Measurements from ENCODE around the gene PHKA1. TPM values are rescaled to one million over a fixed set of nuclear protein-coding genes. Genes with fewer than 3 reads are reported as not detected.

The PHKA1 gene
- total and polyA plus RNA-seq, 4 donors = 1.1 to 4.0 (median 3.2) TPM

DNA sequence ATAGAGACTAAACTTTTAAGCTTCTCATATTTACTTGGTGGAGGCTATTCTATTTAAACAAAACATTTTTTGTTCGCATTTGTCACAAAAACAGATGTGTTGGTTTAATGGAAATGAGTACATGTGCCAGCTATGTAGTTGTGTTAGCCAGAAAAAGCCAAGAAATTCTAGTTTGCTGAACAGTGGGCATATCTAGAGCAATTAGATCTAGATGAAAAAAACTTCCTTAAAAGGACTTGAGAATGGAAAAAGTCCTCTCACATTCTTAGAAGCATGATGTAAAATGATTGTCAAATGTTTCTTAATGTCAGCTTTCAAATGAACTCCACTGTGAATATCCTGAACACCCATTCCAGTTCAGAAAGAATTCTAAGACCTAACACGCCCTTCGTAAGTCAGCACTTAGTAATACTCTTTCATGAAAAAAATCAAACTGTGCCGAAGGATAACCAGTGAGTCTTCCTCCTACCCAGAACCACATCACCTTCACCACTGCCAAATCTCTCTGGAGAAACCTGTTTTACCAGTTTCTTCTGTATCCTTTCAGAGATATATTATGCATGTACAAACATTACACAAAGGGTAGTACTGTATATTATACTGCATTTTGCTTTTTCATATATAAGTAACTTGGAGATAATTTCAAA lies 28.2 kb downstream of the PHKA1 start:
- ATAC-seq (ENCODE audit: insufficient read depth, low FRiP score) (no peak), DNase-seq (peak in 1 of 3 donors; percentile 7)
- Histone ChIP-seq H3K36me3 (ENCODE audit: control insufficient read depth in 4 of 4, insufficient read depth in 4 of 4, low read length in 4 of 4) (no peaks in the 10 kb centered on the region), H3K27me3 (ENCODE audit: control insufficient read depth in 3 of 3, insufficient read depth in 3 of 3, low read length in 2 of 3) (no peaks in the 10 kb centered on the region), H3K9me3 (ENCODE audit: control insufficient read depth in 4 of 4, insufficient read depth in 3 of 4, low read length in 3 of 4) (peaks cover 0 to 1% (median 0%) of the 10 kb centered on the region in 4 donors), H3K4me3 (no peak overlapping the region), H3K4me1 (ENCODE audit: control insufficient read depth in 5 of 5, insufficient read depth in 5 of 5, low read length in 5 of 5) (no peaks in the 10 kb centered on the region), H3K9ac (ENCODE audit: insufficient read depth in 1 of 2, low read length in 2 of 2) (no peak overlapping the region), H3K27ac (ENCODE audit: low read depth in 1 of 2, low read length in 1 of 2) (no peak overlapping the region)
- WGBS, 2 donors = 68 to 75% methylated on average over 4 of the region's 4 CpGs
- TF ChIP-seq, protein P1, sequence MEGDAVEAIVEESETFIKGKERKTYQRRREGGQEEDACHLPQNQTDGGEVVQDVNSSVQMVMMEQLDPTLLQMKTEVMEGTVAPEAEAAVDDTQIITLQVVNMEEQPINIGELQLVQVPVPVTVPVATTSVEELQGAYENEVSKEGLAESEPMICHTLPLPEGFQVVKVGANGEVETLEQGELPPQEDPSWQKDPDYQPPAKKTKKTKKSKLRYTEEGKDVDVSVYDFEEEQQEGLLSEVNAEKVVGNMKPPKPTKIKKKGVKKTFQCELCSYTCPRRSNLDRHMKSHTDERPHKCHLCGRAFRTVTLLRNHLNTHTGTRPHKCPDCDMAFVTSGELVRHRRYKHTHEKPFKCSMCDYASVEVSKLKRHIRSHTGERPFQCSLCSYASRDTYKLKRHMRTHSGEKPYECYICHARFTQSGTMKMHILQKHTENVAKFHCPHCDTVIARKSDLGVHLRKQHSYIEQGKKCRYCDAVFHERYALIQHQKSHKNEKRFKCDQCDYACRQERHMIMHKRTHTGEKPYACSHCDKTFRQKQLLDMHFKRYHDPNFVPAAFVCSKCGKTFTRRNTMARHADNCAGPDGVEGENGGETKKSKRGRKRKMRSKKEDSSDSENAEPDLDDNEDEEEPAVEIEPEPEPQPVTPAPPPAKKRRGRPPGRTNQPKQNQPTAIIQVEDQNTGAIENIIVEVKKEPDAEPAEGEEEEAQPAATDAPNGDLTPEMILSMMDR (IDR thresholded peaks at IDR 0.05; ENCODE audit: control extremely low read depth, extremely low read depth) = no peak

DNA sequence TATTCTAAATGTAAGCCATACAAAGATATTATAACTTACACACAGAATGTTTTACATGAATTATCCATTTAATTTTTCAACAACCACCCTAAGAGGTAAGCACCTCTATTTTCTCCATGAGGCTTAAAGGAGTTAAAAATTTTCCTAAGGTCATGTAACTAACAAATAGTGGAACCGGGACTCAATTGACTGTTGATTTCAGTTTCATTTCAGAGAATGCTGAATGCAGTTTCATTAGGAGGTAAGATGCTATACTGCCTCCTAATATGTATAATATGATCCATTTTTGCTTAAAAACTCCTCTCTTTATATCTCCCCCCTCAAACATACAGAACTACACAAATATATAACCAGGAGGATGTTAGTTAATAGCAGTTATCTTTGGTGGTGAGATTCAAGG lies 29.1 kb downstream of the PHKA1 start:
- no peak for ATAC-seq (ENCODE audit: insufficient read depth, low FRiP score)
- Histone ChIP-seq H3K27me3 (ENCODE audit: control insufficient read depth in 3 of 3, insufficient read depth in 3 of 3, low read length in 2 of 3) (no peaks in the 10 kb centered on the region), H3K27ac (ENCODE audit: low read depth in 1 of 2, low read length in 1 of 2) (no peak overlapping the region), H3K4me3 (no peak overlapping the region), H3K9ac (ENCODE audit: insufficient read depth in 1 of 2, low read length in 2 of 2) (no peak overlapping the region), H3K4me1 (ENCODE audit: control insufficient read depth in 5 of 5, insufficient read depth in 5 of 5, low read length in 5 of 5) (no peaks in the 10 kb centered on the region), H3K36me3 (ENCODE audit: control insufficient read depth in 4 of 4, insufficient read depth in 4 of 4, low read length in 4 of 4) (no peaks in the 10 kb centered on the region), H3K9me3 (ENCODE audit: control insufficient read depth in 4 of 4, insufficient read depth in 3 of 4, low read length in 3 of 4) (peaks cover 0 to 1% (median 0%) of the 10 kb centered on the region in 4 donors)
- WGBS, 2 donors = 54 to 78% methylated on average over 1 of the region's 1 CpG
- DNase-seq = no peak
- TF ChIP-seq, protein P1 (IDR thresholded peaks at IDR 0.05; ENCODE audit: control extremely low read depth, extremely low read depth) = no peak

DNA sequence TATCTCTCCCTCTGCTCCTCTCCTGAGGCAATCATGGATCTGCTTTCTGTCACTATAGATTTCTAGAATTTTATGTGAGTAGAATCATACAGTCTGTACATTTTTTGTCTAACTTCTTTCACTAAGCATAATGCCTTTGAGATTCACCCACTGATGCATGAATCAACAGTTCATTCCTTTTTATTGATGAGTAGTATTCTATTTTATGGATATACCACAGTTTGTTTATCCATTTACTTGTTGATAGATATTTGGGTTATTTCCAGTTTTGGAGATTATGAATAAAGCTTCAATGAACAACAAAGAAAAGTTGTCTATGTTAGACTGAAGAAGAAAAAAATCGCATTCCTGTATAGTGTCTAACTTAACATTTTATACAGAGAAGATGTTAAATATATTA lies 30.5 kb downstream of the PHKA1 start:
- WGBS, 2 donors = 94 to 100% methylated on average over 1 of the region's 1 CpG

More for the DNA sequence above, 30.5 kb downstream of the PHKA1 start:
- H3K36me3 ChIP-seq (ENCODE audit: control insufficient read depth in 4 of 4, insufficient read depth in 4 of 4, low read length in 4 of 4) = no peaks in the 10 kb centered on the region
- H3K27ac ChIP-seq (ENCODE audit: low read depth in 1 of 2, low read length in 1 of 2) = no peak overlapping the region
- DNase-seq (no peak), ATAC-seq (ENCODE audit: insufficient read depth, low FRiP score) (no peak)
- no peak overlapping the region for H3K9ac ChIP-seq (ENCODE audit: insufficient read depth in 1 of 2, low read length in 2 of 2)
- H3K27me3 ChIP-seq (ENCODE audit: control insufficient read depth in 3 of 3, insufficient read depth in 3 of 3, low read length in 2 of 3) = no peaks in the 10 kb centered on the region
- no peaks in the 10 kb centered on the region for H3K4me1 ChIP-seq (ENCODE audit: control insufficient read depth in 5 of 5, insufficient read depth in 5 of 5, low read length in 5 of 5)
- peaks cover 0 to 1% (median 0%) of the 10 kb centered on the region in 4 donors for H3K9me3 ChIP-seq (ENCODE audit: control insufficient read depth in 4 of 4, insufficient read depth in 3 of 4, low read length in 3 of 4)
- TF ChIP-seq, protein P1 (IDR thresholded peaks at IDR 0.05; ENCODE audit: control extremely low read depth, extremely low read depth) = no peak
- no peak overlapping the region for H3K4me3 ChIP-seq

All from lung (tissue), 12 donors.